ENCODE results near the gene MICALL1. TPM values are rescaled to one million over a fixed set of nuclear protein-coding genes. Genes with fewer than 3 reads are reported as not detected.

MICALL1 gene, protein sequence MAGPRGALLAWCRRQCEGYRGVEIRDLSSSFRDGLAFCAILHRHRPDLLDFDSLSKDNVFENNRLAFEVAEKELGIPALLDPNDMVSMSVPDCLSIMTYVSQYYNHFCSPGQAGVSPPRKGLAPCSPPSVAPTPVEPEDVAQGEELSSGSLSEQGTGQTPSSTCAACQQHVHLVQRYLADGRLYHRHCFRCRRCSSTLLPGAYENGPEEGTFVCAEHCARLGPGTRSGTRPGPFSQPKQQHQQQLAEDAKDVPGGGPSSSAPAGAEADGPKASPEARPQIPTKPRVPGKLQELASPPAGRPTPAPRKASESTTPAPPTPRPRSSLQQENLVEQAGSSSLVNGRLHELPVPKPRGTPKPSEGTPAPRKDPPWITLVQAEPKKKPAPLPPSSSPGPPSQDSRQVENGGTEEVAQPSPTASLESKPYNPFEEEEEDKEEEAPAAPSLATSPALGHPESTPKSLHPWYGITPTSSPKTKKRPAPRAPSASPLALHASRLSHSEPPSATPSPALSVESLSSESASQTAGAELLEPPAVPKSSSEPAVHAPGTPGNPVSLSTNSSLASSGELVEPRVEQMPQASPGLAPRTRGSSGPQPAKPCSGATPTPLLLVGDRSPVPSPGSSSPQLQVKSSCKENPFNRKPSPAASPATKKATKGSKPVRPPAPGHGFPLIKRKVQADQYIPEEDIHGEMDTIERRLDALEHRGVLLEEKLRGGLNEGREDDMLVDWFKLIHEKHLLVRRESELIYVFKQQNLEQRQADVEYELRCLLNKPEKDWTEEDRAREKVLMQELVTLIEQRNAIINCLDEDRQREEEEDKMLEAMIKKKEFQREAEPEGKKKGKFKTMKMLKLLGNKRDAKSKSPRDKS
- 10.7 TPM for total RNA-seq

DNA sequence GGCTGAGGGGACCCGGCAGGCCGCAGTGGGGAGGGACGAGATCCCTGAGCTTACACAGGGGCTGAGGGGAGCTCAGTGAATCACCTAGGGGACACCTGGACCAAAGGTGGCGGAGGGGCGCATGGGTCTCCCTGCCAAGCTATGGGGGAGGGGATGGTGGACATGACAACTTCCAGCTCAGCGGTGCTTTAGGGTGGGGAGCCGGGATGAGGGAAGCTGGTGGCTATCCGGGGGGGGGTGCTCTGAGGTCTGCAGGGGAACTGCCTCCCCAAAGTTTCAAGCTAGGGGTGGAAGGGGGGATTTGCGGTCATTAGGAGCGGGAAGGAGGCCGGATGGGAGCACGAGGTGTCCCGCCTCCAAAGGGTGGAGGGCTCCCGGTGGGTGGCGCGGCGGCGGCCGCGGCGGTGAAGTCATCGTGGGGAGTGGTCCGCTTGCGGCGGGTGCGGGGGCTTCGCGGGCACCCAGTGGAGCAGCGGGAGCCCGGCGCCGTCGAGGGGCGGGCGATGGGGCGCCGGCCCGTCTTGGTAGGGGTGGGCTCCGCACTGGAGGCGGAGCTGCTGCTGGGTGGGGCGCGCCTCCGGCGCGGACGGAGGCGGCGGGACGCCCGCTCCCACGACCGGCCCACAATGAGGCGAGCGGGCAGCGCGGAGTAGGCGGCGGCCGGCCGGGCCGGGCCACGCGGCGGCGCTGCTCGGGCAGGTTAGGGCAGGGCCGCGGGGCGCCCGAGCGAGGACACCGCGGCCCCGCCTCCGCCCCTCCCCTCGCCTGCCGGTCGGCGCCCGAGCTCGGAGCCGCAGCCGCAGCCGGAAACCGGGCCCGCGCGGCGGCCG lies at the start of gene MICALL1:
Gene MICALL1, plus strand, starts transcription at position 764 of the 830 bp plus-strand sequence. CDS start 126 bp downstream, outside the sequence.
- Histone ChIP-seq H3K4me3 (ENCODE audit: low read length) (peak within 1 kb of the TSS; percentile 50), H3K27me3 (ENCODE audit: insufficient read depth, low read length) (no peaks in the 10 kb centered on the region), H3K9me3 (ENCODE audit: low read depth, low read length) (no peaks in the 10 kb centered on the region), H3K4me1 (ENCODE audit: insufficient read depth, low read length) (peaks cover 23% of the 10 kb centered on the region)

DNA sequence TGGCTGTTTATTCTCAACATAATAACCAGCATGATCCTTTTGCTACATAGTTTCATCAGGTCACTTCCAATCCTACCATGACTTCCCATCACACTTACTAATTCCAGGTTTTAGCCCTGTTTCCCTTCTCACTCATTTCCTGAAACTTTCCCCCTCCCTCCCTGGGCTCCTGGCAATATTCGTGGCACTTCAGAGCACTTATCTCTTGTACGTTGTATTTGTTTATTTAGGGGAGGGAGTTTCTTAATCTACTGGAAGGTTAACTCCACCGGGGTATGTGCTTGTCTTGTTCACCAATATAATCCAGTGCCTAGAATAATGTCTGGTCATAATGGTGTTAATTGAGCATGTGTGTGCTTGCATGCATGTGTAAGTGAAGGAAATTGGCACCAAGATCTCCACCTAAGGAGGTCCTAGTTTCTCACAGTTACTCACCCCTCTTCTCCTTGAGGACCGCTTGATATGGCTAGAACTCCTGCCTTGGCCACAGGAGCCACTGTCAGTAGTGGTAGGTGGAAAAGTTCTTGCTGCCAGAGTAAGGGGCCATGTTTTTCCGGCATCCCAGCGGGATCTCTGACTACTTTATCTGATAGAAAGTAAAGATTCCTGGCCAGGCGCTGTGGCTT lies 45.2 kb upstream of the MICALL1 start:
- Histone ChIP-seq H3K4me3 (ENCODE audit: low read length) (no peak overlapping the region), H3K4me1 (ENCODE audit: insufficient read depth, low read length) (no peaks in the 10 kb centered on the region), H3K9me3 (ENCODE audit: low read depth, low read length) (no peaks in the 10 kb centered on the region), H3K27me3 (ENCODE audit: insufficient read depth, low read length) (no peaks in the 10 kb centered on the region)

DNA sequence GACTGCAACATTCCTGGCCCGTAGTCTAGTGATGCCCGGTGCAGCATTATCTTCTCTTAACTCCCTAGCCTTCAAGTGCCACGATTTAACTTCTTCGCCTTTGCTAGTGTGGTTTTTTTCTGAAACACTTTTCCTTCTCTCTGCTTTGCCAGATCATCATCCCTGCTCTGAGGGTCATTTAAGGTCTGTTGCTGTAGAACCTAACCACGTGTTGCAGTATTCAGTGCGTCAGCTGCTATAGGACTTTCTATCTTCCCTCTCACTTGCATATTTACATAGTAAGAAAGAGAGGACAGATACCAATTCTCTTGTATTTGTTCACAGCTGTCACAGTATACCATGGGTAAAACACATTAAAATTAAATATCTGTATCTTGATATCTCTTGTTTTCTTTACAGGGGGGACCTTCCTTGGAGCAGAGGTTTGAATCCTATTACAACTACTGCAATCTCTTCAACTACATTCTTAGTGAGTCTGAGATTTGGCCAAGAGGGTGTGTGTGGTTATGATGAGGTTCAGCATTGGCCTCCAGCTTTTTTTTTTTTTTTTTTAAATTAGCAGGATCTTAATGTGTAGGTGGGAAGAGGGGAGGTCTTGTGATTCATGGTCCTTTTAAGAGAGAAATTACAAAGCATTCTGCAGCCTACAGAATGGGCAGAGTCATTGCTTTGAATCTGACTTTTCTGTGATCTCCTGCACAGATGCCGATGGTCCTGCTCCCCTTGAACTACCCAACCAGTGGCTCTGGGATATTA lies 43.3 kb upstream of the MICALL1 start:
- no peak overlapping the region for H3K4me3 ChIP-seq (ENCODE audit: low read length)
- no peaks in the 10 kb centered on the region for H3K27me3 ChIP-seq (ENCODE audit: insufficient read depth, low read length)
- no peaks in the 10 kb centered on the region for H3K4me1 ChIP-seq (ENCODE audit: insufficient read depth, low read length)
- H3K9me3 ChIP-seq (ENCODE audit: low read depth, low read length), result no peaks in the 10 kb centered on the region

DNA sequence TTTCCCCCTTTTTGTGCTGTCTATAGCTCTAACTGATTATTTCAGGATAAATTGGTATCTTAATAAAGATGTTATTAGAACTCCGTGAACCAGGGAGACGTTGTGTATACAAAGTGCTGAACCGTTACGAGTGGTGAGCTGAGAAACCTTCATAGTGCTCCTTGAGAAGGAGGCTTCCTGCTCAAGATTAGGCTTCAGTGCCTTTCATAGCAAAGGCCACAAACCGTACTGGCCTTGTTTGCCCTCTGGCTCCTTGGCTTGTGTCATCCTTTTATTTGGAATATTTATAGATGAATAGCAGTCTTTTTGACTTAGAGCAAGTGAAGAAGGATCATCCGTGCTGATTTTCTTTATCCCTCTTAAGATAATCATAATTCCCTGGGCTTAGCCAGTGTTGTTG lies 40.6 kb upstream of the MICALL1 start:
- Histone ChIP-seq H3K4me3 (ENCODE audit: low read length) (no peak overlapping the region), H3K9me3 (ENCODE audit: low read depth, low read length) (no peaks in the 10 kb centered on the region), H3K4me1 (ENCODE audit: insufficient read depth, low read length) (no peaks in the 10 kb centered on the region), H3K27me3 (ENCODE audit: insufficient read depth, low read length) (no peaks in the 10 kb centered on the region)

DNA sequence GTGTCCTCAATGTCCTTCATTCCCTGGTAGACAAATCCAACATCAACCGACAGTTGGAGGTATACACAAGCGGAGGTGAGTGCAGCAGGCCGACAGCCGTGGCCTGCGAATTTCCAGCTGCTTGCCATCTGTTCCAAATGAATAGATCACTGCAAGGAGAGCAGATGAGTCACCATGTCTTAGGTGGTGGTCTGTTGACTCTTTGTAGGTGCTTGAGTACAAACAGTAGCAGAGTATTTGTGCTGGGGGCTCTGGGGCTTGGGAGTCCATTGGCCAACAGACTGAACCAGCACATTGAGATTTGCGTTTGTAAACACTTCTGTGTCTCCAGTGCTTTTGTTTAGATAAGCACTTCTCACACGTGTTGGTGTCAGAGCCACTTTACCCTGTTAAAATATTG lies 35.8 kb upstream of the MICALL1 start:
- no peak overlapping the region for H3K4me3 ChIP-seq (ENCODE audit: low read length)
- H3K4me1 ChIP-seq (ENCODE audit: insufficient read depth, low read length), result no peaks in the 10 kb centered on the region
- no peaks in the 10 kb centered on the region for H3K9me3 ChIP-seq (ENCODE audit: low read depth, low read length)
- H3K27me3 ChIP-seq (ENCODE audit: insufficient read depth, low read length), result no peaks in the 10 kb centered on the region

DNA sequence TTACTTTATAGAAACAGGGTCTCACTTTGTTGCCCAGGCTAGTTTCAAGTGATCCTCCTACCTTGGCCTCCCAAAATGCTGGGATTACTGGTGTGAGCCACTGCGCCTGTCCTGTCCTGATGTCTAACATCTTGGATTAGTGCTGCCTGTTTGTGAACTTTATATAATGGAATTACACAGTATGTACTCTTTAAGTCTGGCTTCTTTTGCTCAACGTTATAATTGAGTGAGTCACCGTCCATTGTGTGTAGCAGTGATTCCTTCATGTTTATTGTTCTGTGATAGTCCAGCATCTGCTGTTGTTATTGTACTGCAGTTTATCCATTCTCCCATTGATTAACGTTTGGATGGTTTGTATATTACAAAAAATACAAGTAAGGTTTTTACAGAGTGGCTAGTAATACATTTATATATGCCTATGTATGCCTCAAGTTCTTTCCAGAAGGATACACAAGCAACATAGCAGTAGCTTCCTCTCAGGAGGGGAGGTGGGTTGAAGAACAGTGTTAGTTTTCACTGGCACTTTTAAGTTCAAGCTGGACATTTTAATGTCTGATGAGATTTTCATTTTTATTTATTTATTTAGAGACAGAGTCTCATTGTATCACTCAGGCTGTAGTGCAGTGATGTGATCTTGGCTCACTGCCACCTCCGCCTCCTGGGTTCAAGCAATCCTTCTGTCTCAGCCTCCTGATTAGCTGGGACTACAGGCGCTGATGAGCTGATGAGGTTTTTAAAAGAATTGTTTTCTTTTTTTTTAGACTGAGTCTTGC lies 25.2 kb upstream of the MICALL1 start:
- Histone ChIP-seq H3K4me1 (ENCODE audit: insufficient read depth, low read length) (no peaks in the 10 kb centered on the region), H3K9me3 (ENCODE audit: low read depth, low read length) (no peaks in the 10 kb centered on the region), H3K4me3 (ENCODE audit: low read length) (no peak overlapping the region), H3K27me3 (ENCODE audit: insufficient read depth, low read length) (no peaks in the 10 kb centered on the region)

DNA sequence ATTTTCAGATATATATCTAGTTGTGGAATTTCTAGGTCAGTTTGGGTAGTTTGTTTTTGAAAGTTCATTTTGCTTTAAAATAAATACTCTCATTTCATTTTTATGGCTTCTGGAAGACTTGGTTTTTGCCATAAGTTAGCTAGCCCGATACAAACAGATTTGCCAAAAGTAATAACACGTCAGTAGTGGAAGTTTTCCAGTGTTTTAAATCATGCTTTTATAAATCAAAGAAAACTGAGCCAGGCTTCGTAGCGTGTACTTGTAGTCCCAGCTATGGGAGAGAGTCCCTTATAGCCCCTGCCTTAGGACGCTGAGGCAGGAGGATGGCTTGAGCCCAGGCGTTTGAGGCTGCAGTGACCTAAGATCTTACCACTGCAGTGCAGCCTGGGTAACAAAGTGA lies 21.7 kb upstream of the MICALL1 start:
- H3K4me3 ChIP-seq (ENCODE audit: low read length), result no peak overlapping the region
- H3K9me3 ChIP-seq (ENCODE audit: low read depth, low read length), result no peaks in the 10 kb centered on the region
- no peaks in the 10 kb centered on the region for H3K4me1 ChIP-seq (ENCODE audit: insufficient read depth, low read length)
- H3K27me3 ChIP-seq (ENCODE audit: insufficient read depth, low read length), result no peaks in the 10 kb centered on the region

DNA sequence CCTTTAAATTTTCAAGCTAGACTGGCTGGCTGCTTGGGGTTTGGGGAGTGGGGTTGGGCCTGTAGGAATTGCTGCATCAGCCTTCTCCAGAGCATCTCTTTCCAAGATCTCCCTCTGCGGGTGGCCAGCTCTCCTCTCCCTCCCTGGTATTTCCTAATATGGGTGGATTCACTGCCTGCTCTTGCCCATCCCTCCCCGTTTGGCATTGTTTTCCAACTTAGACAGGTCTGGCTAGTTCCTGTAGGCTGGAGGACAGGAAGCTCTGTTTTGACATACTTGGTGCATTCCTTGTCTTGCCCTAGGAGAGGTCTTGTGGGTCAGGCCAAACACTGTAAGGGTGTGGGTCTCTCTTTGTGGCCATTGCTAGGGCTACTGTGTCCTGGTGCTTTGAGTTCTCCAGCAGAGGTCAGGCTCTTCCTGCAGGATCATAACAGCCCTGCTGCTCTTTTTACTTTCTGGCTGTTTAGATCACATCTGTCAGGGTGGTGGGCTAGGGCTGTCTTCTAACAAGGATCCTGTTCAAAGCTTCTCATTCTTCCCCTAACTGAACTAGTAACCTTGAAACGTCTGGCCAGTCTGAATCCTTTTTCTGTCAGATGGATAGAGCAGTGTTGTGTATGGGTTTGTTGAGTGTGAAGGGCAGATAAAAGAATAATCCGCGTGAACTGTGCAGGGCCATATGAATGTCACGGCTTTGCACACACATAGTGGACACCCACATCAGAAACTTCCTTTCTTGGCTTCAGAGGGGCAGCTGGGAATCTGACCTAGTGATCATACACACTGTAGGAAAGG lies 18.3 kb upstream of the MICALL1 start:
- H3K9me3 ChIP-seq (ENCODE audit: low read depth, low read length), result no peaks in the 10 kb centered on the region
- no peaks in the 10 kb centered on the region for H3K4me1 ChIP-seq (ENCODE audit: insufficient read depth, low read length)
- H3K27me3 ChIP-seq (ENCODE audit: insufficient read depth, low read length), result no peaks in the 10 kb centered on the region
- no peak overlapping the region for H3K4me3 ChIP-seq (ENCODE audit: low read length)

DNA sequence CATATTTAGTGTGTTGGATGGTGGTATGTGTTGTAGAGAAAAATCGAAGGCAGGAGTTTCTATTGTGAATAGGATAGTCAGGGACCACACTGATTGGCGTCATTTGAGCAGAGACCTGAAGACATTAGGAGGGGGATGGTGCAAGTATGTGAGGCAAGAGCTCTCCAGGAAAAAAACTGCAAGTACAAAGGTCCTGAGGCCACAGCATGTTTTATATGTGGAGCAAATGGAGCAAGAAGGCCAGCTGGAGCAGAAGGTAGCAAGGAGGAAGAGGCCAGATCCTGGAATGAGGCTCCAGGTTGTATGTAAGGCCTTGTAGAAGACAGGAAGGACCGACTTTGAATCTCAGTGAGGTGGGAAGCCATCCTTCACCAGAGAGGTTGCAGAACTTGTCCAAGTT lies 14.2 kb upstream of the MICALL1 start:
- Histone ChIP-seq H3K9me3 (ENCODE audit: low read depth, low read length) (no peaks in the 10 kb centered on the region), H3K4me1 (ENCODE audit: insufficient read depth, low read length) (peaks cover 12% of the 10 kb centered on the region), H3K4me3 (ENCODE audit: low read length) (no peak overlapping the region), H3K27me3 (ENCODE audit: insufficient read depth, low read length) (no peaks in the 10 kb centered on the region)

DNA sequence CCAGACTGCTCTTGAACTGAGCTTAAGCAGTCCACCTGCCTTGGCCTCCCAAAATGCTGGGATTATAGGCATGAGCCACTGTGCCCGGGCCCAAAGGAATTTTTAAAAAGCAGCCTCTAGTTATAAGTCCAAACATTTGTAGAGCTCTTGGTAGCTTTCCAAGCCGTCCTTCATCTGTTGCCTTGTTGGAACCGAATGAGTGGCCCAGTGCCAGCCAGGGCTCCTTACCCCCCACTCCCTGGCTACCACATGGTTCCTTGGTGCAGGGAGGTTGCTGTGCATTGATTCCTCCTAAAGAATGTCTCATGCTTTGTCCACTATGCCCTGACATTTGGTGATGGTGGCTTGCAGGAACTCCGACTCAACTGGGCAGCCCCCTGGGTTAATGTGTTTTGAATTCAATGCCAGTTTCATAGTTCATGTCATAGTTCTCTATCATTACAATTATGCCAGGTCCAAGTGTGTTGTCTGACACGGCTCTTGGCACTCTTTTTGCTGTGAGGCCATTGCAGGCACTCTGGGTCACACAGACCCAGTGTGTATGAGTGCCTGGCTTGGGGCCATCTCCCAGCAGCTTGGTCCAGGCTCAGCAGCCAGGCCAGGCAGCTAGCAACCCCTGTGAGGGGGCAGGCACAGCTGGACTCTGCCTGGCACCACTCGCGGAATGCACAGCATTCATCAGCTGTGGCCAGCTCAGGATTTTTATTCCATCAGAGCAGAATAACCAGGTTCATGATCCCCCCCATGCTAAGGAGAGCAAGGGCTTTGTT lies 13.3 kb upstream of the MICALL1 start:
- H3K27me3 ChIP-seq (ENCODE audit: insufficient read depth, low read length), result no peaks in the 10 kb centered on the region
- H3K9me3 ChIP-seq (ENCODE audit: low read depth, low read length), result no peaks in the 10 kb centered on the region
- H3K4me3 ChIP-seq (ENCODE audit: low read length), result no peak overlapping the region
- H3K4me1 ChIP-seq (ENCODE audit: insufficient read depth, low read length), result peaks cover 14% of the 10 kb centered on the region

DNA sequence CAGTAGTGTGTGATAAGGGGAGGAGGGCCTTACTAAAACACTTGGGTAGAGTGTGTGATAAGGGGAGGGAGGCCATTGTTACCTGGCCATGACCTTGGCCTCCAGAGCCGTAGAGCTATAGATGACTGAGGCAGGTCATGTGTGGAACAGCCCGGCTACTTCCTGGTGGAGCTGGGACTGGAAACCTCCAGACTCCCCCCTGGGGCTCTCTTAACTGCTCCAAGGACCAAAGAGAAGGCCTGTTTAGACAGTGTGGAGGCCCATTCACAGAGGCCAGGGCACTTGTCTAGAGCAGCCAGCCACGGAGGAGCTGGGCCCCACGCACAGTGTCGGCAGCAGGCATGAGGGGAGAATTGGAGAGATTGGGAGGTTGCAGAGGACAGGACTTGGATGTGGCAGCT lies 12.5 kb upstream of the MICALL1 start:
- no peaks in the 10 kb centered on the region for H3K9me3 ChIP-seq (ENCODE audit: low read depth, low read length)
- H3K4me1 ChIP-seq (ENCODE audit: insufficient read depth, low read length), result peaks cover 14% of the 10 kb centered on the region
- H3K4me3 ChIP-seq (ENCODE audit: low read length), result no peak overlapping the region
- no peaks in the 10 kb centered on the region for H3K27me3 ChIP-seq (ENCODE audit: insufficient read depth, low read length)

DNA sequence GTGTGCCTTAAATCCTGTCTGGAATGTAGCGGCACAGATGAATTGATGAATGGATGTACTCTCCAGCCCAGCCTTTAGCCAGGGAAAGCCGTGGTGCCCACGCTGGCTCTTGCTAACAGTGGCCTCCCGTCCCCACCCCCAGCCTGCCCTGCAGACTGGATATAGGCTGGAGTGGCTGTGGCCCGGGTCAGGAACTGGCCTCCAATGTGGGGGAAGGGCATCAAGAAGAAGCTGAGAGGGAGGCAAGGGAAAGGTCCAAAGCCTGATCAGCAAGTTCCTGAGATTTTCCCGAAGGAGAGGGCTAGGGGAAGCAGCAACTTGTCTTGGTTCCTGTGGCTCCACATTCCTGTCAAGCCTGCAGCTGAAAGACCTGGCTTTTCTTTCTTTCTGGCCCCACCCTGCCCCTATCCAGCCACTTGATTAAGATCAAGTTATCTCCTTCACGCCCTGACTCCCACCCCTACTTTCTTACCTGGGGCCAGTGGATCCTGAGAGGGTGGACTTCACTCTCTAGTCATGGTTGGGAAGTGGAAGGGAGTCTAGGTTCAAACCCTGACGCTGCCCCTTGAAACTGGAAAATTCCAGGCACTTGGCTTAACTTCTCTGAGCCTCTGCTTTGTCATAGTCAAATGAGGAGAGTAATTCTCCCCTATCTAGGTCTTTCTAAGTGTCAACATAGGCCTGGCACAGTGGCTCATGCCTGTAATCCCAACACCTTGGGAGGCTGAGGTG lies 11.0 kb upstream of the MICALL1 start:
- H3K27me3 ChIP-seq (ENCODE audit: insufficient read depth, low read length), result no peaks in the 10 kb centered on the region
- H3K4me3 ChIP-seq (ENCODE audit: low read length), result no peak overlapping the region
- H3K9me3 ChIP-seq (ENCODE audit: low read depth, low read length), result no peaks in the 10 kb centered on the region
- H3K4me1 ChIP-seq (ENCODE audit: insufficient read depth, low read length), result peaks cover 14% of the 10 kb centered on the region
